WTC11 (cell line): ENCODE data around the gene TMEM181. TPM values are rescaled to one million over a fixed set of nuclear protein-coding genes. Genes with fewer than 3 reads are reported as not detected.
"Not testable (repeated sequence)": the region's sequence is repeated elsewhere in the genome, so short reads cannot be mapped to it uniquely, and the experiment has no call there.

ENCODE experiments used
- ATAC-seq: fragments of 200-7000 bp; cut with Tn5 transposase; 2 replicates; pipeline ENCODE4 v1.10.0; 2021; ENCODE audit warnings: mild to moderate bottlenecking, moderate library complexity
- CTCF ChIA-PET: fragments of 300-600 bp; sonication (Branson Sonifier 250); formaldehyde crosslinking; loops from one replicate; lab custom pipeline; 2021; ENCODE audit warnings: antibody characterized with exemption; lab: Charles Lee
- POLR2A ChIA-PET: fragments of 350-600 bp; sonication (Branson Sonifier 250); formaldehyde crosslinking; loops from one replicate; lab custom pipeline; 2021; ENCODE audit warnings: antibody characterized with exemption; lab: Charles Lee
- DNase-seq: peaks from one replicate; pipeline ENCODE4 v3.0.0; 2021; ENCODE audit warnings: low spot score
- H3K27ac Mint-ChIP-seq: 2 replicates; pipeline ENCODE4 v1.8.0; 2021; ENCODE audit warnings: mixed read lengths
- H3K27me3 Mint-ChIP-seq: 2 replicates; pipeline ENCODE4 v1.8.0; 2021; ENCODE audit warnings: low read depth, mild to moderate bottlenecking, moderate library complexity, mixed read lengths
- H3K36me3 Mint-ChIP-seq: 2 replicates; pipeline ENCODE4 v1.8.0; 2021; ENCODE audit warnings: mixed read lengths
- H3K4me1 Mint-ChIP-seq: 2 replicates; pipeline ENCODE4 v1.8.0; 2022; ENCODE audit warnings: mixed read lengths
- H3K4me3 Mint-ChIP-seq: 2 replicates; pipeline ENCODE4 v1.8.0; 2021; ENCODE audit warnings: mild to moderate bottlenecking, moderate library complexity, mixed read lengths
- H3K9me3 Mint-ChIP-seq: 2 replicates; pipeline ENCODE4 v1.8.0; 2021; ENCODE audit warnings: mixed read lengths
- ELF4 ChIP-seq: sonication (generic); formaldehyde crosslinking; IDR thresholded peaks from 2 replicates; pipeline ENCODE4 v1.8.1; 2022; ENCODE audit warnings: low read depth, mild to moderate bottlenecking, moderate library complexity, missing genetic modification reagents
- ESRRA ChIP-seq: sonication (generic); formaldehyde crosslinking; IDR thresholded peaks from 2 replicates; pipeline ENCODE4 v1.8.1; 2022; ENCODE audit warnings: mild to moderate bottlenecking, missing genetic modification reagents, borderline replicate concordance
- FOXJ3 ChIP-seq: sonication (generic); formaldehyde crosslinking; IDR thresholded peaks from 2 replicates; pipeline ENCODE4 v1.9.0; 2021; ENCODE audit warnings: missing genetic modification reagents, mild to moderate bottlenecking, borderline replicate concordance
- FOXP1 ChIP-seq: sonication (generic); formaldehyde crosslinking; IDR thresholded peaks from 2 replicates; pipeline ENCODE4 v1.8.0; 2022; ENCODE audit warnings: missing genetic modification reagents, mild to moderate bottlenecking, moderate library complexity, borderline replicate concordance
- IRF2 ChIP-seq: sonication (generic); formaldehyde crosslinking; IDR thresholded peaks from 2 replicates; pipeline ENCODE4 v1.8.0; 2022; ENCODE audit warnings: low read depth, missing genetic modification reagents, borderline replicate concordance
- MXD4 ChIP-seq: fragments of 250-450 bp; sonication (Bioruptor Pico); IDR thresholded peaks from 2 replicates; pipeline ENCODE4 v1.8.0; 2021; ENCODE audit warnings: mild to moderate bottlenecking, moderate library complexity, borderline replicate concordance
- NFE2L1 ChIP-seq: sonication (generic); formaldehyde crosslinking; IDR thresholded peaks from 2 replicates; pipeline ENCODE4 v1.8.1; 2023; ENCODE audit warnings: missing genetic modification reagents
- PRRX2 ChIP-seq: fragments of 250-450 bp; sonication (Bioruptor Pico); IDR thresholded peaks from 2 replicates; pipeline ENCODE4 v1.8.0; 2021; ENCODE audit warnings: mild to moderate bottlenecking
- SMAD4 ChIP-seq: sonication (generic); formaldehyde crosslinking; IDR thresholded peaks from 2 replicates; pipeline ENCODE4 v1.8.0; 2022; ENCODE audit warnings: mild to moderate bottlenecking, missing genetic modification reagents
- TCF7 ChIP-seq: sonication (generic); formaldehyde crosslinking; IDR thresholded peaks from 2 replicates; pipeline ENCODE4 v1.8.0; 2022; ENCODE audit warnings: mild to moderate bottlenecking, low read depth, missing genetic modification reagents, moderate library complexity
- TEAD1 ChIP-seq: sonication (generic); formaldehyde crosslinking; IDR thresholded peaks from 2 replicates; pipeline ENCODE4 v1.8.0; 2022; ENCODE audit warnings: mild to moderate bottlenecking, missing genetic modification reagents
- TEAD4 ChIP-seq: sonication (generic); formaldehyde crosslinking; IDR thresholded peaks from 2 replicates; pipeline ENCODE4 v1.8.0; 2022; ENCODE audit warnings: mild to moderate bottlenecking, missing genetic modification reagents
- TP53 ChIP-seq: sonication (generic); formaldehyde crosslinking; IDR thresholded peaks from 2 replicates; pipeline ENCODE4 v1.8.1; 2023; ENCODE audit warnings: mild to moderate bottlenecking, missing genetic modification reagents
- ZNF263 ChIP-seq: sonication (generic); formaldehyde crosslinking; IDR thresholded peaks from 2 replicates; pipeline ENCODE4 v1.8.1; 2022; ENCODE audit warnings: low read depth, mild to moderate bottlenecking, moderate library complexity, missing genetic modification reagents
- ZNF423 ChIP-seq: fragments of 250-450 bp; sonication (Bioruptor Pico); IDR thresholded peaks from 2 replicates; pipeline ENCODE4 v2.1.2; 2022; ENCODE audit warnings: mild to moderate bottlenecking, moderate library complexity
- total RNA-seq: library from RNA; stranded (reverse); gene quantifications from 3 replicates; pipeline ENCODE4 v1.2.3, GENCODE V29; 2021
- TF ChIP-seq, protein P1 (sequence below): sonication (generic); formaldehyde crosslinking; IDR thresholded peaks from 2 replicates; pipeline ENCODE4 v1.8.0; 2023; ENCODE audit warnings: missing genetic modification reagents, mild to moderate bottlenecking, borderline replicate concordance
- TF ChIP-seq, protein P2 (sequence below): sonication (generic); formaldehyde crosslinking; IDR thresholded peaks from 2 replicates; pipeline ENCODE4 v1.8.1; 2022; ENCODE audit warnings: low read depth, mild to moderate bottlenecking, moderate library complexity, missing genetic modification reagents, borderline replicate concordance
- TF ChIP-seq, protein P3 (sequence below): fragments of 250-450 bp; sonication (Bioruptor Pico); IDR thresholded peaks from 2 replicates; pipeline ENCODE4 v1.8.0; 2021; ENCODE audit warnings: mild to moderate bottlenecking
- TF ChIP-seq, protein P4 (sequence below): sonication (generic); formaldehyde crosslinking; IDR thresholded peaks from 2 replicates; pipeline ENCODE4 v1.8.1; 2022; ENCODE audit warnings: mild to moderate bottlenecking, moderate library complexity, missing genetic modification reagents

Gene TMEM181
- total RNA-seq, 1 experiment from 2014 or later: 18.8 TPM

DNA sequence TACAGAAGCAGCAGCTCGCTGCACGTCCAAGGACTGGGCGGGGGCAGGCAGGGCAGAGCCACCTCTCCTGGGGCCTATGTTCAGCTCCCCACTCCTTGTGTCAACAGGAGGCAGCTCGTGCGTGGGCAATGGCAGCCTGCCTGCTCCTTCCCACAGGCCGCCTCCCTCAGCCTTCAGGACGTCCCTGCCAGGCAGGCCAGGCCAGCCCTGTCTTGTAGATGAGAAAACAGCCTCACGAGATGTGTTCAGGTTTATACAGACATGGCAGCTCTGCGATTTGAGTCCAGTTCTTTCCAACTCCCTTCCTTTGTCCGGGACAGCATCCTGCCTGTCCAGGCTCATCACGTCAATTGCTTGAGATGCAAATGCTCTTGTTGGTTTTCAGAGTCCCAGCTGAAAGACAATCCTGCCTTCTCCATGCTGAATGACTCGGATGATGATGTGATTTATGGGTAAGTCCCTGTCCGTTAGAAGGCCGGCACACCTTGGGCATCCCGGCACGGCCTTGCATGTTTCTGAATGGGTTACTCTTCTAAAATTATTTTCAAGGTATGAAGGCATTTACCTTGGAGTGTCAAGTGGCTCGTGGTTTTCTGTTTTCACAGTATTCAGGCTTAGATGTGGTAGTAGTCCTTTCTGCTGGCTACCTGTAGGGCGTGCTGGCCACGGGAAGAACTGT is 71.2 kb downstream of the TMEM181 start:
- DNase-seq (no peak), ATAC-seq (no peak)
- CTCF ChIA-PET: no interaction called here
- Mint-ChIP-seq H3K27me3 (no peaks in the 10 kb centered on the region), H3K9me3 (no peaks in the 10 kb centered on the region), H3K27ac (peak overlapping the region; percentile 80), H3K4me1 (peaks cover 18% of the 10 kb centered on the region), H3K36me3 (peaks cover 52% of the 10 kb centered on the region), H3K4me3 (no peak overlapping the region)
- POLR2A ChIA-PET: interaction anchor here (0.6 to 1.0 kb wide), 2 partner anchors 14 to 106 kb away, joined by 3 to 4 read pairs; no protein-coding TSS in a partner anchor
- TF ChIP-seq MXD4 (CRISPR knock-in tag) (no peak), ELF4 (CRISPR knock-in tag) (no peak), ZNF423 (CRISPR knock-in tag) (no peak), TP53 (CRISPR knock-in tag) (no peak), ZNF263 (CRISPR knock-in tag) (no peak), IRF2 (no peak), FOXP1 (CRISPR knock-in tag) (no peak), SMAD4 (CRISPR knock-in tag) (no peak), FOXJ3 (CRISPR knock-in tag) (no peak), TCF7 (CRISPR knock-in tag) (no peak), PRRX2 (CRISPR knock-in tag) (no peak), ESRRA (CRISPR knock-in tag) (no peak), TEAD1 (CRISPR knock-in tag) (no peak)
- TF ChIP-seq, protein P1, sequence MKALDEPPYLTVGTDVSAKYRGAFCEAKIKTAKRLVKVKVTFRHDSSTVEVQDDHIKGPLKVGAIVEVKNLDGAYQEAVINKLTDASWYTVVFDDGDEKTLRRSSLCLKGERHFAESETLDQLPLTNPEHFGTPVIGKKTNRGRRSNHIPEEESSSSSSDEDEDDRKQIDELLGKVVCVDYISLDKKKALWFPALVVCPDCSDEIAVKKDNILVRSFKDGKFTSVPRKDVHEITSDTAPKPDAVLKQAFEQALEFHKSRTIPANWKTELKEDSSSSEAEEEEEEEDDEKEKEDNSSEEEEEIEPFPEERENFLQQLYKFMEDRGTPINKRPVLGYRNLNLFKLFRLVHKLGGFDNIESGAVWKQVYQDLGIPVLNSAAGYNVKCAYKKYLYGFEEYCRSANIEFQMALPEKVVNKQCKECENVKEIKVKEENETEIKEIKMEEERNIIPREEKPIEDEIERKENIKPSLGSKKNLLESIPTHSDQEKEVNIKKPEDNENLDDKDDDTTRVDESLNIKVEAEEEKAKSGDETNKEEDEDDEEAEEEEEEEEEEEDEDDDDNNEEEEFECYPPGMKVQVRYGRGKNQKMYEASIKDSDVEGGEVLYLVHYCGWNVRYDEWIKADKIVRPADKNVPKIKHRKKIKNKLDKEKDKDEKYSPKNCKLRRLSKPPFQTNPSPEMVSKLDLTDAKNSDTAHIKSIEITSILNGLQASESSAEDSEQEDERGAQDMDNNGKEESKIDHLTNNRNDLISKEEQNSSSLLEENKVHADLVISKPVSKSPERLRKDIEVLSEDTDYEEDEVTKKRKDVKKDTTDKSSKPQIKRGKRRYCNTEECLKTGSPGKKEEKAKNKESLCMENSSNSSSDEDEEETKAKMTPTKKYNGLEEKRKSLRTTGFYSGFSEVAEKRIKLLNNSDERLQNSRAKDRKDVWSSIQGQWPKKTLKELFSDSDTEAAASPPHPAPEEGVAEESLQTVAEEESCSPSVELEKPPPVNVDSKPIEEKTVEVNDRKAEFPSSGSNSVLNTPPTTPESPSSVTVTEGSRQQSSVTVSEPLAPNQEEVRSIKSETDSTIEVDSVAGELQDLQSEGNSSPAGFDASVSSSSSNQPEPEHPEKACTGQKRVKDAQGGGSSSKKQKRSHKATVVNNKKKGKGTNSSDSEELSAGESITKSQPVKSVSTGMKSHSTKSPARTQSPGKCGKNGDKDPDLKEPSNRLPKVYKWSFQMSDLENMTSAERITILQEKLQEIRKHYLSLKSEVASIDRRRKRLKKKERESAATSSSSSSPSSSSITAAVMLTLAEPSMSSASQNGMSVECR (CRISPR knock-in tag): no peak
- TF ChIP-seq, protein P2, sequence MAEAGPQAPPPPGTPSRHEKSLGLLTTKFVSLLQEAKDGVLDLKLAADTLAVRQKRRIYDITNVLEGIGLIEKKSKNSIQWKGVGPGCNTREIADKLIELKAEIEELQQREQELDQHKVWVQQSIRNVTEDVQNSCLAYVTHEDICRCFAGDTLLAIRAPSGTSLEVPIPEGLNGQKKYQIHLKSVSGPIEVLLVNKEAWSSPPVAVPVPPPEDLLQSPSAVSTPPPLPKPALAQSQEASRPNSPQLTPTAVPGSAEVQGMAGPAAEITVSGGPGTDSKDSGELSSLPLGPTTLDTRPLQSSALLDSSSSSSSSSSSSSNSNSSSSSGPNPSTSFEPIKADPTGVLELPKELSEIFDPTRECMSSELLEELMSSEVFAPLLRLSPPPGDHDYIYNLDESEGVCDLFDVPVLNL (CRISPR knock-in tag): no peak
- TF ChIP-seq, protein P3, sequence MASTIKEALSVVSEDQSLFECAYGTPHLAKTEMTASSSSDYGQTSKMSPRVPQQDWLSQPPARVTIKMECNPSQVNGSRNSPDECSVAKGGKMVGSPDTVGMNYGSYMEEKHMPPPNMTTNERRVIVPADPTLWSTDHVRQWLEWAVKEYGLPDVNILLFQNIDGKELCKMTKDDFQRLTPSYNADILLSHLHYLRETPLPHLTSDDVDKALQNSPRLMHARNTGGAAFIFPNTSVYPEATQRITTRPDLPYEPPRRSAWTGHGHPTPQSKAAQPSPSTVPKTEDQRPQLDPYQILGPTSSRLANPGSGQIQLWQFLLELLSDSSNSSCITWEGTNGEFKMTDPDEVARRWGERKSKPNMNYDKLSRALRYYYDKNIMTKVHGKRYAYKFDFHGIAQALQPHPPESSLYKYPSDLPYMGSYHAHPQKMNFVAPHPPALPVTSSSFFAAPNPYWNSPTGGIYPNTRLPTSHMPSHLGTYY (CRISPR knock-in tag): no peak

DNA sequence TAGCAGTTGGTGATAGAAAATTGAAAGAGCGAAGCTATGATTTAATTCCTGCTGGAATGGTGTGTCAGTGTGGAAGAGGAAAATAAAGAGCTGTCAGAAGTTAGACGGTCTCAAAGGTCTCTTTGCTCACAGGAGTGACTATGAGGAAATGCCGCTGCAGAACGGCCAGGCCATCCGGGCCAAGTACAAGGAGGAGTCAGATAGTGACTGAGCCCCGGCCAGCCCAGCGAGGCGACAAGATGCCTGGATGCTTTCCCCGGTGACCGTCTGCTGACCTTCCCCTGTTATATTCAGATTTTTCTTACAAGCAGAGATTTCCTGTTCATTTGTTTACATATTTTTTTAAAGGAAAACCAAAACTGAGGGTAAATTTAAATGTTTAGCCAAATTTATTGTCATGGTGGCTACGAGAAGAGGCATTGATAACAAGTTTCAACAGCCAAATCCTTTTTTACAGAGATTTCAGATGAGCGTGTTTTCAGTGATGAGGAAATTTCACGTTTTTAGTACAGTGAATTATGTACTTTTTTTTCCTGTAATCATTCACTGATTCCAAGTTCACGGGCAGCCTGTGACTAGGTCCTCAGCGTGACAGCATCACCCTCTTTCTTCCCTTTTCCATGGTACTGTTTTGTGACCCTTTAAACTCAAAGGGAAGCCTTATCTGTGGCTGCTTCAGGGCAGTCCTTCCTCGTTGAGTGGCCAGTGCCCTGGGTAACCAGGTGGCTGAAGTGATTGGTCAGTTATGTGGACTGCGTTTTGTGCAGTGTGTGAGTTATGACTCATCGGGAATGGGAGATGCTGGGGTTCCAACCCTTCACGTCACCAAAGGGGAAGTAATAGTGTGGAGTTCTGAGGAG is 72.0 kb downstream of the TMEM181 start:
- Mint-ChIP-seq H3K4me3 (no peak overlapping the region), H3K36me3 (peaks cover 52% of the 10 kb centered on the region), H3K27me3 (no peaks in the 10 kb centered on the region), H3K27ac (peak overlapping the region; percentile 80), H3K4me1 (peaks cover 18% of the 10 kb centered on the region), H3K9me3 (no peaks in the 10 kb centered on the region)
- CTCF ChIA-PET: no interaction called here
- DNase-seq (no peak), ATAC-seq (no peak)
- POLR2A ChIA-PET: no interaction called here
- TF ChIP-seq TEAD4: no peak
- TF ChIP-seq, protein P4, sequence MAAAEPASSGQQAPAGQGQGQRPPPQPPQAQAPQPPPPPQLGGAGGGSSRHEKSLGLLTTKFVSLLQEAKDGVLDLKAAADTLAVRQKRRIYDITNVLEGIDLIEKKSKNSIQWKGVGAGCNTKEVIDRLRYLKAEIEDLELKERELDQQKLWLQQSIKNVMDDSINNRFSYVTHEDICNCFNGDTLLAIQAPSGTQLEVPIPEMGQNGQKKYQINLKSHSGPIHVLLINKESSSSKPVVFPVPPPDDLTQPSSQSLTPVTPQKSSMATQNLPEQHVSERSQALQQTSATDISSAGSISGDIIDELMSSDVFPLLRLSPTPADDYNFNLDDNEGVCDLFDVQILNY (CRISPR knock-in tag): no peak
- 0 out of 2 replicates have a peak, but pooled peaks have one; percentile 12 for TF ChIP-seq NFE2L1 (CRISPR knock-in tag)

DNA sequence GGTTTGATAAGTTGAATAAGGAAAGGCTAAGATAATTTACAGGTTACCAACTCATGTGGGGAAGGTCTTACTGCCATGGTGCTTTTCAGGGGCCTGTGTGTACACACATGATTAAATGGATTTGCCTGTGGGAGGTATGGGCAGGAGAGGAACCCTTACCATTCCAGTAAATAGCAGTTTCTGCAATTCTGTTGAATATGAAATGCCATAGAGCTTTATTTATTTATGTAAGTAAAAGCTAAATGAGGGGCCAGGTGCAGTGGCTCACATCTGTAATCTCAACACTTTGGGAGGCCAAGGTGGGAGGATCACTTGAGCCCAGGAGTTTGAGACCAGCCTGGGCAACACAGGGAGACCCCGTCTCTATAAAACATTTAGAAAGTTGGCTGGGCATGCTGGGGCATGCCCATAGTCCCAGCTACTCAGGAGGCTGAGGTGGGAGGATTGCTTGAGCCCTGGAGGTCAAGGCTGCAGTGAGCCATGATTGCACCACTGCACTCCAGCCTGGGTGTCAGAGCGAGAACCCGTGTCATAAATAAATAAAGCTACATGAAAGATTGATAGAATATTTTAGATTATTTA is 72.7 kb downstream of the TMEM181 start:
- CTCF ChIA-PET, H3K9me3 Mint-ChIP-seq, H3K27ac Mint-ChIP-seq, DNase-seq, H3K27me3 Mint-ChIP-seq, ATAC-seq, POLR2A ChIA-PET, H3K4me3 Mint-ChIP-seq: not testable (repeated sequence)
- peaks cover 13% of the 10 kb centered on the region for H3K4me1 Mint-ChIP-seq
- H3K36me3 Mint-ChIP-seq: peaks cover 52% of the 10 kb centered on the region
